PC-3 (cell line): ENCODE measurements around the gene CRELD1. TPM values are rescaled to one million over a fixed set of nuclear protein-coding genes. Genes with fewer than 3 reads are reported as not detected.
A peak's percentile ranks its signal among the peaks of the same experiment; 100 is the strongest.

Experiments used
- ATAC-seq: fragments of 200-7000 bp; cut with Tn5 transposase; 2 replicates; pipeline ENCODE4 v1.9.1; 2020; ENCODE audit warnings: mild to moderate bottlenecking, moderate library complexity
- BruUV-seq: library from RNA; stranded (reverse); fragments of 400-500 nt; replicated peaks from 2 replicates; lab custom pipeline; 2021; lab: Mats Ljungman, UMichigan
- CTCF ChIA-PET: fragments of 300-600 bp; sonication (Branson Sonifier 250); formaldehyde crosslinking; loops from one replicate; lab custom pipeline; 2022; ENCODE audit warnings: antibody characterized with exemption; lab: Charles Lee
- POLR2A ChIA-PET: fragments of 300-600 bp; sonication (Branson Sonifier 250); formaldehyde crosslinking; loops from one replicate; lab custom pipeline; 2022; ENCODE audit warnings: antibody characterized with exemption; ENCODE audit not compliant: unreplicated experiment; lab: Charles Lee
- DNase-seq: peaks from one replicate; pipeline ENCODE4 v3.0.0-alpha.2; 2015
- H2AFZ ChIP-seq: fragments of 300-600 bp; sonication (generic); 2 replicates; pipeline ENCODE4 v1.6.0; 2016; ENCODE audit warnings: antibody characterized with exemption, low read length
- H3F3A ChIP-seq: fragments of 300-600 bp; sonication (generic); one replicate; pipeline ENCODE4 v1.6.0; 2017; ENCODE audit warnings: antibody characterized with exemption, low read length, control low read depth, mild to moderate bottlenecking; ENCODE audit not compliant: unreplicated experiment
- H3K27ac ChIP-seq: fragments of 300-600 bp; sonication (generic); 2 replicates; pipeline ENCODE4 v1.5.1; 2016; ENCODE audit warnings: mild to moderate bottlenecking, low read length
- H3K27me3 ChIP-seq: fragments of 300-600 bp; sonication (generic); 2 replicates; pipeline ENCODE4 v1.6.1; 2016; ENCODE audit warnings: low read length, mixed read lengths
- H3K36me3 ChIP-seq: fragments of 300-600 bp; sonication (generic); 2 replicates; pipeline ENCODE4 v1.6.1; 2016; ENCODE audit warnings: low read depth, mixed run types, low read length, mixed read lengths
- H3K4me1 ChIP-seq: fragments of 300-600 bp; sonication (generic); 2 replicates; pipeline ENCODE4 v1.5.1; 2016; ENCODE audit warnings: low read length; ENCODE audit not compliant: insufficient read depth
- H3K4me2 ChIP-seq: fragments of 300-600 bp; sonication (generic); 2 replicates; pipeline ENCODE4 v1.6.0; 2016; ENCODE audit warnings: low read length
- H3K4me3 ChIP-seq: fragments of 300-600 bp; sonication (generic); 2 replicates; pipeline ENCODE4 v1.5.1; 2016; ENCODE audit warnings: mild to moderate bottlenecking, low read length, mixed read lengths
- H3K79me2 ChIP-seq: fragments of 300-600 bp; sonication (generic); 2 replicates; pipeline ENCODE4 v1.6.1; 2017; ENCODE audit warnings: low read length, mixed read lengths
- H3K9ac ChIP-seq: fragments of 300-600 bp; sonication (generic); 2 replicates; pipeline ENCODE4 v1.6.0; 2016; ENCODE audit warnings: mild to moderate bottlenecking, low read length
- H3K9me2 ChIP-seq: fragments of 300-600 bp; sonication (generic); replicated peaks from 2 replicates; pipeline ENCODE4 v1.6.1; 2016; ENCODE audit warnings: mixed run types, low read length, mixed read lengths
- H3K9me3 ChIP-seq: fragments of 300-600 bp; sonication (generic); 2 replicates; pipeline ENCODE4 v1.6.1; 2016; ENCODE audit warnings: low read length, mixed read lengths
- H4K20me1 ChIP-seq: fragments of 300-600 bp; sonication (generic); 2 replicates; pipeline ENCODE4 v1.6.1; 2016; ENCODE audit warnings: low read length, mixed read lengths
- CTCF ChIP-seq: fragments of 300-600 bp; sonication (generic); conservative IDR thresholded peaks from 2 replicates; pipeline ENCODE4 v1.5.1; 2017; ENCODE audit warnings: antibody characterized with exemption, low read depth, mild to moderate bottlenecking, low read length
- EZH2 ChIP-seq: fragments of 300-600 bp; sonication (generic); IDR thresholded peaks from one replicate; pipeline ENCODE4 v1.6.1; 2017; ENCODE audit warnings: antibody characterized with exemption, mild to moderate bottlenecking, low read length; ENCODE audit not compliant: unreplicated experiment
- EZH2phosphoT487 ChIP-seq: fragments of 300-600 bp; sonication (generic); IDR thresholded peaks from 2 replicates; pipeline ENCODE4 v1.6.1; 2018; ENCODE audit warnings: mild to moderate bottlenecking, antibody characterized with exemption, low read length, borderline replicate concordance
- intact Hi-C: fragments of 100-400 bp; cut with micrococcal nuclease; formaldehyde crosslinking; loops from 2 replicates; pipeline ENCODE4 v1.9.0; 2023
- total RNA-seq: library from RNA; depleted of rRNA; stranded (reverse); fragments of >200 nt; gene quantifications from 2 replicates; pipeline ENCODE4 v1.2.3, GENCODE V29; 2014

CRELD1 gene
- total RNA-seq, 1 experiment from 2014 or later: 22.0 TPM

- Histone ChIP-seq H3K79me2 (no peaks in the 10 kb centered on the region), H3K9me3 (no peaks in the 10 kb centered on the region), H3K4me2 (peak overlapping the region; percentile 74), H3K9me2 (no peaks in the 10 kb centered on the region), H3F3A (no peaks in the 10 kb centered on the region), H3K4me1 (peaks cover 26% of the 10 kb centered on the region), H4K20me1 (no peaks in the 10 kb centered on the region), H3K36me3 (no peaks in the 10 kb centered on the region), H3K4me3 (no peak overlapping the region), H2AFZ (no peak overlapping the region), H3K27me3 (no peaks in the 10 kb centered on the region), H3K27ac (peak overlapping the region; percentile 48), H3K9ac (no peak overlapping the region)
- DNase-seq (no peak), ATAC-seq (no peak)
- no peak for TF ChIP-seq EZH2phosphoT487
- no peak for TF ChIP-seq EZH2
- no peak for TF ChIP-seq CTCF
- no TSS peak for BruUV-seq
- ChIA-PET POLR2A (no interaction called here), CTCF (interaction anchor here (0.6 kb wide), 1 partner anchor 177 kb away, joined by 6 read pairs; no protein-coding TSS in a partner anchor)
- intact Hi-C loops: no loop called here
Measured at GRCh38 chr3:9903904-9904303, 29.7 kb upstream of the CRELD1 start.

DNA sequence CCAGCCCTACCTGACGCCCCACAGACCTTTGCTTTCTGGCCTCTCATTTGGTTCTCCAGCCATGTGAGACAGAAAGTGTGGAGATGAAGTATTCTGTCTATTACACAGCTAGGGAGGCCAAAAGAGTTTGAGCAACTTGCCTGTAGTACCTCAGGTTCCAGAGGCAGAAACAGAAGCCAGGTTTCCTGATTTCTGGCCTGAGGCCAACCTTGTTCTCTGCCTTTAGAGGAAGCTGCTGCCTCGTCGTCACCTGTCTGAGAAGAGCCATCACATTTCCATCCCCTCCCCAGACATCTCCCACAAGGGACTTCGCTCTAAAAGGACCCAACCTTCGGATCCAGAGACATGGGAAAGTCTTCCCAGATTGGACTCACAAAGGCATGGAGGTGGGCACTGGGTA lies 27.2 kb upstream of the CRELD1 start:
- intact Hi-C loops: no loop called here
- no peaks in the 10 kb centered on the region for H3K27me3 ChIP-seq

More for the DNA sequence above, 27.2 kb upstream of the CRELD1 start:
- no peak for DNase-seq
- TF ChIP-seq CTCF (no peak), EZH2phosphoT487 (no peak), EZH2 (no peak)
- Histone ChIP-seq H4K20me1 (no peaks in the 10 kb centered on the region), H3K27ac (no peak overlapping the region), H3K4me3 (no peak overlapping the region), H3K9me3 (no peaks in the 10 kb centered on the region), H3K79me2 (no peaks in the 10 kb centered on the region), H3K36me3 (no peaks in the 10 kb centered on the region), H3F3A (no peaks in the 10 kb centered on the region), H3K4me1 (peaks cover 20% of the 10 kb centered on the region), H3K9ac (no peak overlapping the region), H2AFZ (no peak overlapping the region), H3K9me2 (no peaks in the 10 kb centered on the region), H3K4me2 (no peak overlapping the region)
- BruUV-seq: no TSS peak
- ChIA-PET CTCF (no interaction called here), POLR2A (no interaction called here)
- ATAC-seq: no peak
